H9 (cell line): ENCODE data around the gene DENND1A. TPM values are rescaled to one million over a fixed set of nuclear protein-coding genes. Genes with fewer than 3 reads are reported as not detected.

Source experiments
- DNase-seq: peaks from one replicate; pipeline ENCODE4 v3.0.0-alpha.2; 2017
- H2AFZ ChIP-seq: one replicate; pipeline ENCODE4 v1.6.1; 2013; ENCODE audit warnings: mild to moderate bottlenecking, low read length, control low read depth, moderate library complexity
- H2AK5ac ChIP-seq: 2 replicates; pipeline ENCODE4 v1.6.1; 2013; ENCODE audit warnings: low read length, control low read depth, mixed read lengths; ENCODE audit not compliant: insufficient read length
- H2BK120ac ChIP-seq: one replicate; pipeline ENCODE4 v1.6.1; 2013; ENCODE audit warnings: low read depth, mild to moderate bottlenecking, low read length, control low read depth, inconsistent platforms; ENCODE audit not compliant: poor library complexity, severe bottlenecking
- H2BK12ac ChIP-seq: 2 replicates; pipeline ENCODE4 v1.6.1; 2013; ENCODE audit warnings: low read length, control low read depth, mixed read lengths, low read depth; ENCODE audit not compliant: insufficient read length
- H2BK15ac ChIP-seq: 2 replicates; pipeline ENCODE4 v1.6.1; 2013; ENCODE audit warnings: low read depth, low read length, control low read depth
- H2BK20ac ChIP-seq: one replicate; pipeline ENCODE4 v1.6.1; 2013; ENCODE audit warnings: low read depth, mild to moderate bottlenecking, low read length, control low read depth, inconsistent platforms; ENCODE audit not compliant: poor library complexity, severe bottlenecking
- H2BK5ac ChIP-seq: 2 replicates; pipeline ENCODE4 v1.6.1; 2013; ENCODE audit warnings: low read length, control low read depth, mixed read lengths; ENCODE audit not compliant: insufficient read length
- H3K14ac ChIP-seq: 2 replicates; pipeline ENCODE4 v1.6.1; 2013; ENCODE audit warnings: low read length, control low read depth; ENCODE audit not compliant: insufficient read depth
- H3K18ac ChIP-seq: 2 replicates; pipeline ENCODE4 v1.6.1; 2013; ENCODE audit warnings: low read depth, mild to moderate bottlenecking, mixed read lengths, low read length, control low read depth; ENCODE audit not compliant: insufficient read length
- H3K23ac ChIP-seq: 2 replicates; pipeline ENCODE4 v1.6.1; 2013; ENCODE audit warnings: low read length, control low read depth, mixed read lengths, low read depth; ENCODE audit not compliant: insufficient read length
- H3K23me2 ChIP-seq: 2 replicates; pipeline ENCODE4 v1.6.1; 2013; ENCODE audit warnings: low read depth, mild to moderate bottlenecking, mixed read lengths, low read length, control low read depth; ENCODE audit not compliant: insufficient read length, poor library complexity, severe bottlenecking
- H3K27ac ChIP-seq: 2 replicates; pipeline ENCODE4 v1.5.1; 2013; ENCODE audit warnings: low read length, control low read depth, mixed read lengths, low read depth; ENCODE audit not compliant: insufficient read length
- H3K27me3 ChIP-seq: 2 replicates; pipeline ENCODE4 v1.6.1; 2013; ENCODE audit warnings: low read length, control low read depth, inconsistent platforms; ENCODE audit not compliant: insufficient read depth
- H3K4ac ChIP-seq: 2 replicates; pipeline ENCODE4 v1.6.1; 2013; ENCODE audit warnings: low read depth, mild to moderate bottlenecking, control low read depth, inconsistent platforms, low read length, moderate library complexity
- H3K4me1 ChIP-seq: 2 replicates; pipeline ENCODE4 v1.6.1; 2013; ENCODE audit warnings: low read length, control low read depth, inconsistent platforms; ENCODE audit not compliant: insufficient read depth
- H3K4me2 ChIP-seq: 2 replicates; pipeline ENCODE4 v1.6.1; 2013; ENCODE audit warnings: low read length, control low read depth, mixed read lengths; ENCODE audit not compliant: insufficient read length, insufficient read depth
- H3K56ac ChIP-seq: 2 replicates; pipeline ENCODE4 v1.6.1; 2013; ENCODE audit warnings: low read depth, mild to moderate bottlenecking, mixed read lengths, low read length, control low read depth; ENCODE audit not compliant: insufficient read length
- H3K79me1 ChIP-seq: 2 replicates; pipeline ENCODE4 v1.6.1; 2013; ENCODE audit warnings: low read depth, mild to moderate bottlenecking, moderate library complexity, low read length, control low read depth, inconsistent platforms; ENCODE audit not compliant: insufficient read depth, poor library complexity, severe bottlenecking
- H3K79me2 ChIP-seq: 2 replicates; pipeline ENCODE4 v1.6.1; 2013; ENCODE audit warnings: low read length, control low read depth, inconsistent platforms; ENCODE audit not compliant: insufficient read depth
- H3K9ac ChIP-seq: 2 replicates; pipeline ENCODE4 v1.6.1; 2013; ENCODE audit warnings: low read length, control low read depth, mixed read lengths; ENCODE audit not compliant: insufficient read length; ENCODE audit errors: extremely low read depth
- H3K9me3 ChIP-seq: one replicate; pipeline ENCODE4 v1.6.1; 2013; ENCODE audit warnings: low read depth, low read length, inconsistent platforms; ENCODE audit not compliant: control insufficient read depth
- H3T11ph ChIP-seq: one replicate; pipeline ENCODE4 v1.6.1; 2013; ENCODE audit warnings: mild to moderate bottlenecking, low read length, control low read depth, inconsistent platforms
- H4K20me1 ChIP-seq: one replicate; pipeline ENCODE4 v1.6.1; 2013; ENCODE audit not compliant: control insufficient read depth, insufficient read length, insufficient read depth
- H4K5ac ChIP-seq: 2 replicates; pipeline ENCODE4 v1.6.1; 2013; ENCODE audit warnings: low read depth, mild to moderate bottlenecking, mixed read lengths, low read length, control low read depth; ENCODE audit not compliant: insufficient read length
- H4K8ac ChIP-seq: replicated peaks from 2 replicates; pipeline ENCODE4 v1.6.1; 2013; ENCODE audit warnings: low read length, control low read depth, mixed read lengths, low read depth; ENCODE audit not compliant: insufficient read length
- H4K91ac ChIP-seq: 2 replicates; pipeline ENCODE4 v1.6.1; 2013; ENCODE audit warnings: low read depth, mild to moderate bottlenecking, moderate library complexity, mixed read lengths, low read length, control low read depth; ENCODE audit not compliant: insufficient read length
- H3K27ac Mint-ChIP-seq, 3 experiments: 2 replicates in 2 of 3; 3 replicates in 1 of 3; pipeline ENCODE4 v1.8.0; 2020 to 2021; ENCODE audit warnings: mixed read lengths in 3 of 3, mild to moderate bottlenecking in 1 of 3, moderate library complexity in 1 of 3
- H3K27me3 Mint-ChIP-seq: 2 replicates; pipeline ENCODE4 v1.8.0; 2021; ENCODE audit warnings: low read depth, mild to moderate bottlenecking, moderate library complexity, mixed read lengths
- H3K36me3 Mint-ChIP-seq, 3 experiments: 2 replicates in 2 of 3; 3 replicates in 1 of 3; pipeline ENCODE4 v1.8.0; 2020 to 2021; ENCODE audit warnings: low read depth in 3 of 3, mixed read lengths in 3 of 3; ENCODE audit not compliant: insufficient read depth in 1 of 3
- H3K4me1 Mint-ChIP-seq, 2 experiments: 2 replicates each; pipeline ENCODE4 v1.8.0; 2020; ENCODE audit warnings: mixed read lengths in 2 of 2
- H3K4me3 Mint-ChIP-seq, 2 experiments: 2 replicates in 1 of 2; 3 replicates in 1 of 2; pipeline ENCODE4 v1.8.0; 2020 to 2021; ENCODE audit warnings: mild to moderate bottlenecking in 2 of 2, mixed read lengths in 2 of 2, moderate library complexity in 1 of 2
- H3K9me3 Mint-ChIP-seq, 2 experiments: 2 replicates in 1 of 2; 3 replicates in 1 of 2; pipeline ENCODE4 v1.8.0; 2020; ENCODE audit warnings: mild to moderate bottlenecking in 2 of 2, mixed read lengths in 2 of 2, moderate library complexity in 1 of 2
- CTCF ChIP-seq: fragments of 200-600 bp; sonication (generic); conservative IDR thresholded peaks from 3 replicates; pipeline ENCODE4 v1.8.0; 2021; ENCODE audit warnings: antibody characterized with exemption, mild to moderate bottlenecking
- WGBS: extraction: QIAGEN DNeasy Blood & Tissue Kit; methylation state at CpG from one replicate; pipeline ENCODE4 v1.1.7; 2013; ENCODE audit warnings: missing lambda C conversion rate, low lambda C conversion rate, mixed read lengths; ENCODE audit not compliant: insufficient read length; ENCODE audit errors: extremely low coverage; 5-methylcytosine and 5-hydroxymethylcytosine counted together
- total RNA-seq: library from RNA; stranded (reverse); gene quantifications from 2 replicates; pipeline ENCODE4 v1.2.1, GENCODE V29; 2021

DENND1A gene
- total RNA-seq, 1 experiment from 2014 or later = 20.4 TPM

- H3K56ac ChIP-seq = no peak overlapping the region
- Mint-ChIP-seq H3K27ac (no peak overlapping the region), H3K27me3 (no peaks in the 10 kb centered on the region), H3K4me3 (no peak overlapping the region), H3K36me3 (no peaks in the 10 kb centered on the region), H3K9me3 (no peaks in the 10 kb centered on the region), H3K4me1 (peaks cover 8 to 9% of the 10 kb centered on the region in 2 experiments)
- no peak overlapping the region for H3K27ac ChIP-seq
- no peak overlapping the region for H2BK20ac ChIP-seq
- WGBS = no CpG with 5 or more reads among the region's 1 CpG
- H3K79me1 ChIP-seq = no peaks in the 10 kb centered on the region
- H3K23me2 ChIP-seq = no peaks in the 10 kb centered on the region
- no peaks in the 10 kb centered on the region for H4K20me1 ChIP-seq
- H3K27me3 ChIP-seq = no peaks in the 10 kb centered on the region
- H3T11ph ChIP-seq = no peak overlapping the region
- no peak overlapping the region for H3K18ac ChIP-seq
- no peak for TF ChIP-seq CTCF
- H2BK120ac ChIP-seq = no peak overlapping the region
- no peak for DNase-seq
- no peaks in the 10 kb centered on the region for H3K9me3 ChIP-seq
- H3K79me2 ChIP-seq = no peaks in the 10 kb centered on the region
- no peak overlapping the region for H4K8ac ChIP-seq
- H2BK12ac ChIP-seq = no peak overlapping the region
- no peak overlapping the region for H3K4ac ChIP-seq
- no peak overlapping the region for H4K5ac ChIP-seq
- no peak overlapping the region for H3K4me2 ChIP-seq
- no peak overlapping the region for H3K23ac ChIP-seq
- no peak overlapping the region for H2BK5ac ChIP-seq
- H3K9ac ChIP-seq = no peak overlapping the region
- H4K91ac ChIP-seq = no peak overlapping the region
- H3K14ac ChIP-seq = no peak overlapping the region
- no peak overlapping the region for H2AK5ac ChIP-seq
- no peaks in the 10 kb centered on the region for H3K4me1 ChIP-seq
- no peak overlapping the region for H2AFZ ChIP-seq
- H2BK15ac ChIP-seq = no peak overlapping the region
Measured at GRCh38 chr9:123712399-123712798, 217.5 kb downstream of the DENND1A start.
